IMR-90 (cell line): ENCODE results near the gene NFATC3. TPM values are rescaled to one million over a fixed set of nuclear protein-coding genes. Genes with fewer than 3 reads are reported as not detected.
A peak's percentile ranks its signal among the peaks of the same experiment; 100 is the strongest.

ENCODE experiments used
- ATAC-seq: fragments of 200-7000 bp; cut with Tn5 transposase; 2 replicates; pipeline ENCODE4 v1.9.1; 2020; ENCODE audit warnings: low read depth, mild to moderate bottlenecking, moderate library complexity
- BruUV-seq: library from RNA; stranded (reverse); fragments of 400-500 nt; replicated peaks from 2 replicates; lab custom pipeline; 2021; lab: Mats Ljungman, UMichigan
- CTCF ChIA-PET: fragments of 300-600 bp; formaldehyde crosslinking; extraction: SDS; loops from one replicate; lab custom pipeline; 2021; ENCODE audit warnings: antibody characterized with exemption; lab: Yijun Ruan, JAX
- POLR2A ChIA-PET: fragments of 300-600 bp; sonication (Branson Sonifier 250); formaldehyde crosslinking; loops from one replicate; lab custom pipeline; 2022; ENCODE audit warnings: antibody characterized with exemption; ENCODE audit not compliant: unreplicated experiment; lab: Charles Lee
- DNase-seq: peaks from one replicate; pipeline ENCODE4 v3.0.0; 2013
- H2AFZ ChIP-seq: replicated peaks from 2 replicates; pipeline ENCODE3; 2013; ENCODE audit warnings: low read length, mild to moderate bottlenecking; ENCODE audit not compliant: poor library complexity
- H2AK5ac ChIP-seq: 2 replicates; pipeline ENCODE4 v1.6.1; 2013; ENCODE audit warnings: low read depth, low read length, inconsistent platforms
- H2AK9ac ChIP-seq: replicated peaks from 2 replicates; pipeline ENCODE3; 2013; ENCODE audit warnings: mild to moderate bottlenecking, low read depth, low read length, moderate library complexity; ENCODE audit not compliant: poor library complexity
- H2BK120ac ChIP-seq: 2 replicates; pipeline ENCODE4 v1.6.1; 2013; ENCODE audit warnings: low read depth, low read length, inconsistent platforms
- H2BK15ac ChIP-seq: 3 replicates; pipeline ENCODE4 v1.6.1; 2013; ENCODE audit warnings: low read depth, low read length, inconsistent platforms
- H2BK20ac ChIP-seq: 2 replicates; pipeline ENCODE4 v1.6.1; 2013; ENCODE audit warnings: low read depth, mild to moderate bottlenecking, inconsistent platforms, low read length, moderate library complexity
- H2BK5ac ChIP-seq: 2 replicates; pipeline ENCODE4 v1.6.1; 2013; ENCODE audit warnings: mild to moderate bottlenecking, low read depth, low read length, inconsistent platforms; ENCODE audit not compliant: poor library complexity, severe bottlenecking
- H3K14ac ChIP-seq: replicated peaks from 2 replicates; pipeline ENCODE4 v1.6.1; 2013; ENCODE audit warnings: low read depth, low read length, inconsistent platforms
- H3K18ac ChIP-seq: 2 replicates; pipeline ENCODE4 v1.6.1; 2013; ENCODE audit warnings: low read depth, low read length, control low read depth
- H3K23ac ChIP-seq: 2 replicates; pipeline ENCODE4 v1.6.1; 2013; ENCODE audit warnings: low read depth, low read length, inconsistent platforms
- H3K27ac ChIP-seq: 2 replicates; pipeline ENCODE4 v1.5.1; 2013; ENCODE audit warnings: mild to moderate bottlenecking, control low read depth, low read length; ENCODE audit not compliant: insufficient read depth
- H3K27me3 ChIP-seq: 2 replicates; pipeline ENCODE4 v1.6.1; 2013; ENCODE audit warnings: low read length; ENCODE audit not compliant: control insufficient read depth, insufficient read depth
- H3K36me3 ChIP-seq: 2 replicates; pipeline ENCODE4 v1.6.1; 2013; ENCODE audit warnings: low read length, mixed read lengths; ENCODE audit not compliant: control insufficient read depth, insufficient read depth
- H3K4ac ChIP-seq: 2 replicates; pipeline ENCODE4 v1.6.1; 2013; ENCODE audit warnings: low read depth, low read length, inconsistent platforms
- H3K4me1 ChIP-seq: 2 replicates; pipeline ENCODE4 v1.6.1; 2013; ENCODE audit warnings: low read length, mixed read lengths; ENCODE audit not compliant: control insufficient read depth, insufficient read depth
- H3K4me2 ChIP-seq: 2 replicates; pipeline ENCODE4 v1.6.1; 2013; ENCODE audit warnings: low read depth, mild to moderate bottlenecking, control low read depth, low read length, moderate library complexity
- H3K4me3 ChIP-seq: 2 replicates; pipeline ENCODE4 v1.5.1; 2013; ENCODE audit warnings: low read depth, mild to moderate bottlenecking, control low read depth, low read length, moderate library complexity; ENCODE audit not compliant: insufficient read depth
- H3K56ac ChIP-seq: 2 replicates; pipeline ENCODE4 v1.6.1; 2013; ENCODE audit warnings: low read length, inconsistent platforms; ENCODE audit not compliant: insufficient read depth; ENCODE audit errors: extremely low read depth
- H3K79me1 ChIP-seq, 2 experiments: 2 replicates each; pipeline ENCODE4 v1.6.1; 2013; ENCODE audit warnings: low read length in 2 of 2, inconsistent platforms in 1 of 2, low read depth in 1 of 2
- H3K9ac ChIP-seq: 2 replicates; pipeline ENCODE4 v1.6.1; 2013; ENCODE audit warnings: low read depth, low read length, control low read depth
- H3K9me1 ChIP-seq: 2 replicates; pipeline ENCODE4 v1.6.1; 2013; ENCODE audit warnings: low read length, inconsistent platforms; ENCODE audit not compliant: insufficient read depth
- H3K9me3 ChIP-seq: 2 replicates; pipeline ENCODE4 v1.6.1; 2013; ENCODE audit warnings: low read length; ENCODE audit not compliant: control insufficient read depth, insufficient read depth
- H4K20me1 ChIP-seq: 2 replicates; pipeline ENCODE4 v1.6.1; 2013; ENCODE audit warnings: low read length, inconsistent platforms; ENCODE audit not compliant: insufficient read depth
- H4K5ac ChIP-seq: 2 replicates; pipeline ENCODE4 v1.6.1; 2013; ENCODE audit warnings: mild to moderate bottlenecking, low read depth, low read length, control low read depth
- H4K8ac ChIP-seq, 2 experiments: 2 replicates each; pipeline ENCODE4 v1.6.1; 2013; ENCODE audit warnings: low read depth in 2 of 2, low read length in 2 of 2, control low read depth in 1 of 2, inconsistent platforms in 1 of 2
- H4K91ac ChIP-seq: 2 replicates; pipeline ENCODE4 v1.6.1; 2013; ENCODE audit warnings: low read depth, low read length, inconsistent platforms; ENCODE audit not compliant: insufficient read depth
- BHLHE40 ChIP-seq: fragments of 150-350 bp; IDR thresholded peaks from 2 replicates; pipeline ENCODE4 v1.6.1; 2016; ENCODE audit warnings: mild to moderate bottlenecking, low read depth, low read length
- CHD1 ChIP-seq: IDR thresholded peaks from 2 replicates; pipeline ENCODE4 v1.6.1; 2012; ENCODE audit warnings: low read depth, low read length, improper control_type of control experiment
- FOS ChIP-seq: fragments of 150-350 bp; IDR thresholded peaks from 2 replicates; pipeline ENCODE4 v1.6.1; 2016; ENCODE audit warnings: low read depth, low read length
- MAFK ChIP-seq: IDR thresholded peaks from 2 replicates; pipeline ENCODE4 v1.6.1; 2012; ENCODE audit warnings: low read depth, low read length, improper control_type of control experiment
- MAZ ChIP-seq: IDR thresholded peaks from 2 replicates; pipeline ENCODE4 v1.6.1; 2012; ENCODE audit warnings: low read depth, mild to moderate bottlenecking, low read length, improper control_type of control experiment, moderate library complexity, borderline replicate concordance
- MXI1 ChIP-seq: IDR thresholded peaks from 2 replicates; pipeline ENCODE4 v1.6.1; 2012; ENCODE audit warnings: low read depth, mild to moderate bottlenecking, low read length, moderate library complexity, borderline replicate concordance
- NFE2L2 ChIP-seq: fragments of 150-350 bp; IDR thresholded peaks from 2 replicates; pipeline ENCODE4 v1.6.1; 2016; ENCODE audit warnings: low read depth, mild to moderate bottlenecking, low read length
- POLR2A ChIP-seq: IDR thresholded peaks from 2 replicates; pipeline ENCODE4 v1.6.1; 2012; ENCODE audit warnings: mild to moderate bottlenecking, low read depth, low read length
- RAD21 ChIP-seq: IDR thresholded peaks from 2 replicates; pipeline ENCODE4 v1.6.1; 2012; ENCODE audit warnings: low read length, improper control_type of control experiment
- RCOR1 ChIP-seq: IDR thresholded peaks from 2 replicates; pipeline ENCODE4 v1.6.1; 2012; ENCODE audit warnings: mild to moderate bottlenecking, low read length, improper control_type of control experiment; ENCODE audit not compliant: insufficient replicate concordance
- RFX5 ChIP-seq: IDR thresholded peaks from 2 replicates; pipeline ENCODE4 v1.8.0; 2012; ENCODE audit warnings: low read depth, mild to moderate bottlenecking, low read length, moderate library complexity
- WGBS, 2 experiments: methylation state at CpG; one replicate each; pipeline versions ENCODE4 v1.1.5 to v1.1.7; 2013; ENCODE audit warnings: missing lambda C conversion rate in 2 of 2; ENCODE audit not compliant: insufficient read length in 1 of 2; ENCODE audit errors: extremely low coverage in 2 of 2; 5-methylcytosine and 5-hydroxymethylcytosine counted together
- dilution Hi-C: fragments of 300-500 bp; cut with HindIII; formaldehyde crosslinking; loops from one replicate; pipeline ENCODE4 v1.14.3; 2018; ENCODE audit warnings: low sequenced_read_pairs; ENCODE audit not compliant: unreplicated experiment
- in situ Hi-C: fragments of 300-500 bp; cut with MboI; formaldehyde crosslinking; loops from 3 replicates; pipeline ENCODE4 v1.14.3; 2019; ENCODE audit warnings: low sequenced_read_pairs, inconsistent platforms, mixed read lengths
- intact Hi-C: fragments of 100-400 bp; cut with micrococcal nuclease; formaldehyde crosslinking; loops from 2 replicates; pipeline ENCODE4 v1.10.0; 2022
- polyA plus RNA-seq, 3 experiments: library from polyadenylated mRNA; depleted of rRNA; stranded (reverse); fragments of >200 nt; gene quantifications; 2 replicates each; pipeline ENCODE4 v1.2.3, GENCODE V29; 2012; ENCODE audit warnings: low replicate concordance in 1 of 3
- total RNA-seq: library from RNA; depleted of rRNA; stranded (reverse); fragments of >200 nt; gene quantifications from 2 replicates; pipeline ENCODE4 v1.2.3, GENCODE V29; 2012
- TF ChIP-seq, protein P1 (sequence below): fragments of 150-350 bp; IDR thresholded peaks from 2 replicates; pipeline ENCODE4 v1.6.1; 2016; ENCODE audit warnings: low read depth, mild to moderate bottlenecking, low read length, moderate library complexity, borderline replicate concordance
- TF ChIP-seq, protein P2 (sequence below): conservative IDR thresholded peaks from 2 replicates; pipeline ENCODE4 v1.5.1; 2012; ENCODE audit warnings: mild to moderate bottlenecking, low read depth, low read length, improper control_type of control experiment

NFATC3 gene
- total and polyA plus RNA-seq, 2 of the 4 experiments (the other 2 are of a cell fraction) = 6.3 to 21.5 TPM

DNA sequence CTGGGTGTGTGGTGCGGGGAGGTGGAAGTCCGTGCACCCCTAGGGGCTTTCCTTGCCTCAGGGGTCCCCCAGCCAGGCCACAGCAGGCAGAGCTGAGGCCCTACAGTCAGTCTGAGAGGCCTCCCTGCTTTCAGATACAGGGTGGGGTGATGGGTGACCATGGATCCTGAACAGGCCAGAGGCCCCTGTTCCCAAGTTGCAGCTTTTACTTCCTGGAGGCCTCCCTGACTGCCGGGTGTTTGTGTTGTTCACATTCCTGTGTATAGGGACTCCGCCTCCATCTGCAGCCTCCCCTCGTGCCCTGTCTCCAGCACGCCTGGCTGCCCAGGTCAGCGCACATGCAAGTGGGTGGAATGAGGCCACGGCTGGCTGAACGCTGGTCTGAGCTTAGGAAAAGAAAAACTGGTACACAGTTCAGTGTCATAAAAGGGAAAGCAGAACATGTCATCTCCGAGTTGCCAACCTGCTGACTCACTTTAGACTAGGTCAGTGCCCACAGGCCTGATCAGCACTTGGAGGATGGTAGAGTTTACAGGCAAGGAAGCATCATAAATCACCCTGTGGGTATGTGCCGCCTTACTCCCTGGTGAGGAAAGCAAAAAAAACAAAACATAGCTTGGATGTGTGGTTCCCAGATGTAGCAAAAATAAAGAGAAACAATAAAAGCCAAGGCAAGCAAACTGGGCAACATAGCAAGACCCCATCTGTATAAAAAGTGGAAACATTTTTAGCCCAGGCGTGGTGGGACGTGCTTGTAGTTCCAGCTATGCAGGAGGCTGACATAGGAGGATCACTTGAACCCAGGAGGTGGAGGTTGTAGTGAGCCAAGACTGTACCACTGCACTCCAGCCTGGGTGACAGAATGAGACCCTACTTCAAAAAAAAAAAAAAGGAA lies 173.0 kb downstream of the NFATC3 start:
- peaks cover 13% of the 10 kb centered on the region for H3K4me1 ChIP-seq
- peak overlapping the region; percentile 11; the same call in 1 of the 2 replicates for H3K14ac ChIP-seq
- peak overlapping the region; percentile 68 for H3K27ac ChIP-seq
- H2BK15ac ChIP-seq = peak overlapping the region; percentile 25; the same call in 1 of the 3 replicates
- H3K79me1 ChIP-seq = peaks cover 0 to 13% of the 10 kb centered on the region in 2 experiments; a peak in 3 of 4 replicates
- dilution Hi-C loops = no loop called here
- ChIA-PET CTCF (interaction anchor here (0.6 to 1.4 kb wide), 2 partner anchors 57 to 70 kb away, joined by 3 to 4 read pairs; no protein-coding TSS in a partner anchor), POLR2A (interaction anchor here (0.5 kb wide), 1 partner anchor 173 kb away, joined by 3 read pairs; the partner anchor contains the start of gene NFATC3)
- peak overlapping the region; percentile 7; the same call in 1 of the 2 replicates for H3K4me2 ChIP-seq
- peak overlapping the region; percentile 56 for H2BK5ac ChIP-seq
- H3K18ac ChIP-seq = peak overlapping the region; percentile 6; the same call in 1 of the 2 replicates
- H3K23ac ChIP-seq = 0 out of 2 replicates have a peak overlapping the region, but pooled peaks have one; percentile 19
- peak overlapping the region; percentile 75 for H4K5ac ChIP-seq
- H2AK5ac ChIP-seq = peak overlapping the region; percentile 76
- H2BK120ac ChIP-seq = peak overlapping the region; percentile 32; the same call in 1 of the 2 replicates
- peak overlapping the region; percentile 12 to 40; a peak in 3 of 4 replicates for H4K8ac ChIP-seq
- no peaks in the 10 kb centered on the region for H3K27me3 ChIP-seq
- 72% methylated on average over 4 of the region's 13 CpGs; no CpG with 5 or more reads in 1 of the 2 experiments for WGBS, 2 experiments
- no peak overlapping the region for H2BK20ac ChIP-seq
- H3K56ac ChIP-seq = no peak overlapping the region
- H3K9me3 ChIP-seq = no peaks in the 10 kb centered on the region
- H3K4me3 ChIP-seq = no peak overlapping the region
- peak; percentile 15; the same call in 1 of the 2 replicates for TF ChIP-seq MAFK
- TF ChIP-seq MAZ = no peak
- peak; percentile 49; the same call in 1 of the 2 replicates for TF ChIP-seq NFE2L2
- TF ChIP-seq RAD21 = no peak
- TF ChIP-seq, protein P1, sequence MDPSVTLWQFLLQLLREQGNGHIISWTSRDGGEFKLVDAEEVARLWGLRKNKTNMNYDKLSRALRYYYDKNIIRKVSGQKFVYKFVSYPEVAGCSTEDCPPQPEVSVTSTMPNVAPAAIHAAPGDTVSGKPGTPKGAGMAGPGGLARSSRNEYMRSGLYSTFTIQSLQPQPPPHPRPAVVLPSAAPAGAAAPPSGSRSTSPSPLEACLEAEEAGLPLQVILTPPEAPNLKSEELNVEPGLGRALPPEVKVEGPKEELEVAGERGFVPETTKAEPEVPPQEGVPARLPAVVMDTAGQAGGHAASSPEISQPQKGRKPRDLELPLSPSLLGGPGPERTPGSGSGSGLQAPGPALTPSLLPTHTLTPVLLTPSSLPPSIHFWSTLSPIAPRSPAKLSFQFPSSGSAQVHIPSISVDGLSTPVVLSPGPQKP = no peak
- no peak for TF ChIP-seq RCOR1
- TF ChIP-seq CHD1 = no peak
- TF ChIP-seq POLR2A = no peak
- TF ChIP-seq FOS = no peak
- TF ChIP-seq, protein P2, sequence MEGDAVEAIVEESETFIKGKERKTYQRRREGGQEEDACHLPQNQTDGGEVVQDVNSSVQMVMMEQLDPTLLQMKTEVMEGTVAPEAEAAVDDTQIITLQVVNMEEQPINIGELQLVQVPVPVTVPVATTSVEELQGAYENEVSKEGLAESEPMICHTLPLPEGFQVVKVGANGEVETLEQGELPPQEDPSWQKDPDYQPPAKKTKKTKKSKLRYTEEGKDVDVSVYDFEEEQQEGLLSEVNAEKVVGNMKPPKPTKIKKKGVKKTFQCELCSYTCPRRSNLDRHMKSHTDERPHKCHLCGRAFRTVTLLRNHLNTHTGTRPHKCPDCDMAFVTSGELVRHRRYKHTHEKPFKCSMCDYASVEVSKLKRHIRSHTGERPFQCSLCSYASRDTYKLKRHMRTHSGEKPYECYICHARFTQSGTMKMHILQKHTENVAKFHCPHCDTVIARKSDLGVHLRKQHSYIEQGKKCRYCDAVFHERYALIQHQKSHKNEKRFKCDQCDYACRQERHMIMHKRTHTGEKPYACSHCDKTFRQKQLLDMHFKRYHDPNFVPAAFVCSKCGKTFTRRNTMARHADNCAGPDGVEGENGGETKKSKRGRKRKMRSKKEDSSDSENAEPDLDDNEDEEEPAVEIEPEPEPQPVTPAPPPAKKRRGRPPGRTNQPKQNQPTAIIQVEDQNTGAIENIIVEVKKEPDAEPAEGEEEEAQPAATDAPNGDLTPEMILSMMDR = no peak
- TF ChIP-seq MXI1 = no peak
- peak; percentile 72; the same call in 1 of the 2 replicates for TF ChIP-seq BHLHE40
- no peak for TF ChIP-seq RFX5
- peak overlapping the region; percentile 80 for H2AFZ ChIP-seq
- BruUV-seq = no TSS peak
- H4K20me1 ChIP-seq = no peaks in the 10 kb centered on the region
- H3K9ac ChIP-seq = peak overlapping the region; percentile 21; the same call in 1 of the 2 replicates
- H3K4ac ChIP-seq = peak overlapping the region; percentile 83
- H3K36me3 ChIP-seq = peaks cover 19% of the 10 kb centered on the region
- peak overlapping the region; percentile 71 for H2AK9ac ChIP-seq
- H4K91ac ChIP-seq = peak overlapping the region; percentile 70; the same call in 1 of the 2 replicates
- DNase-seq (peak; percentile 38), ATAC-seq (peak; percentile 83)
- intact Hi-C loops = no loop called here
- in situ Hi-C loops = no loop called here
- peaks cover 2% of the 10 kb centered on the region; the same call in 1 of the 2 replicates for H3K9me1 ChIP-seq
